Measurements from ENCODE around the gene ZNF593. TPM values are rescaled to one million over a fixed set of nuclear protein-coding genes. Genes with fewer than 3 reads are reported as not detected.

ZNF593 gene
- total and polyA plus RNA-seq, 10 of the 15 experiments (the other 5 are each of a cell fraction or from before 2014, with no cell fraction given) = 7.7 to 156 (median 51.0) TPM

GRCh38 chr1:26189331-26189730, 19.6 kb downstream of the ZNF593 start (continued):
- TF ChIP-seq, protein P1, sequence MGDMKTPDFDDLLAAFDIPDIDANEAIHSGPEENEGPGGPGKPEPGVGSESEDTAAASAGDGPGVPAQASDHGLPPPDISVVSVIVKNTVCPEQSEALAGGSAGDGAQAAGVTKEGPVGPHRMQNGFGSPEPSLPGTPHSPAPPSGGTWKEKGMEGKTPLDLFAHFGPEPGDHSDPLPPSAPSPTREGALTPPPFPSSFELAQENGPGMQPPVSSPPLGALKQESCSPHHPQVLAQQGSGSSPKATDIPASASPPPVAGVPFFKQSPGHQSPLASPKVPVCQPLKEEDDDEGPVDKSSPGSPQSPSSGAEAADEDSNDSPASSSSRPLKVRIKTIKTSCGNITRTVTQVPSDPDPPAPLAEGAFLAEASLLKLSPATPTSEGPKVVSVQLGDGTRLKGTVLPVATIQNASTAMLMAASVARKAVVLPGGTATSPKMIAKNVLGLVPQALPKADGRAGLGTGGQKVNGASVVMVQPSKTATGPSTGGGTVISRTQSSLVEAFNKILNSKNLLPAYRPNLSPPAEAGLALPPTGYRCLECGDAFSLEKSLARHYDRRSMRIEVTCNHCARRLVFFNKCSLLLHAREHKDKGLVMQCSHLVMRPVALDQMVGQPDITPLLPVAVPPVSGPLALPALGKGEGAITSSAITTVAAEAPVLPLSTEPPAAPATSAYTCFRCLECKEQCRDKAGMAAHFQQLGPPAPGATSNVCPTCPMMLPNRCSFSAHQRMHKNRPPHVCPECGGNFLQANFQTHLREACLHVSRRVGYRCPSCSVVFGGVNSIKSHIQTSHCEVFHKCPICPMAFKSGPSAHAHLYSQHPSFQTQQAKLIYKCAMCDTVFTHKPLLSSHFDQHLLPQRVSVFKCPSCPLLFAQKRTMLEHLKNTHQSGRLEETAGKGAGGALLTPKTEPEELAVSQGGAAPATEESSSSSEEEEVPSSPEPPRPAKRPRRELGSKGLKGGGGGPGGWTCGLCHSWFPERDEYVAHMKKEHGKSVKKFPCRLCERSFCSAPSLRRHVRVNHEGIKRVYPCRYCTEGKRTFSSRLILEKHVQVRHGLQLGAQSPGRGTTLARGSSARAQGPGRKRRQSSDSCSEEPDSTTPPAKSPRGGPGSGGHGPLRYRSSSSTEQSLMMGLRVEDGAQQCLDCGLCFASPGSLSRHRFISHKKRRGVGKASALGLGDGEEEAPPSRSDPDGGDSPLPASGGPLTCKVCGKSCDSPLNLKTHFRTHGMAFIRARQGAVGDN (IDR thresholded peaks at IDR 0.05) = no peak
- no peak for TF ChIP-seq FOXM1 (IDR thresholded peaks at IDR 0.05; ENCODE audit: low read depth, low read length)
- no peak for TF ChIP-seq IKZF1 (conservative IDR thresholded peaks at IDR 0.05)
- TF ChIP-seq BCL11A (IDR thresholded peaks at IDR 0.05; ENCODE audit: low read depth, low read length) = no peak
- peak; percentile 63; the same call in 1 of the 2 replicates for TF ChIP-seq NR2C1 (IDR thresholded peaks at IDR 0.05)
- TF ChIP-seq PML (IDR thresholded peaks at IDR 0.05; ENCODE audit: low read length) = no peak
- TF ChIP-seq, protein P2, sequence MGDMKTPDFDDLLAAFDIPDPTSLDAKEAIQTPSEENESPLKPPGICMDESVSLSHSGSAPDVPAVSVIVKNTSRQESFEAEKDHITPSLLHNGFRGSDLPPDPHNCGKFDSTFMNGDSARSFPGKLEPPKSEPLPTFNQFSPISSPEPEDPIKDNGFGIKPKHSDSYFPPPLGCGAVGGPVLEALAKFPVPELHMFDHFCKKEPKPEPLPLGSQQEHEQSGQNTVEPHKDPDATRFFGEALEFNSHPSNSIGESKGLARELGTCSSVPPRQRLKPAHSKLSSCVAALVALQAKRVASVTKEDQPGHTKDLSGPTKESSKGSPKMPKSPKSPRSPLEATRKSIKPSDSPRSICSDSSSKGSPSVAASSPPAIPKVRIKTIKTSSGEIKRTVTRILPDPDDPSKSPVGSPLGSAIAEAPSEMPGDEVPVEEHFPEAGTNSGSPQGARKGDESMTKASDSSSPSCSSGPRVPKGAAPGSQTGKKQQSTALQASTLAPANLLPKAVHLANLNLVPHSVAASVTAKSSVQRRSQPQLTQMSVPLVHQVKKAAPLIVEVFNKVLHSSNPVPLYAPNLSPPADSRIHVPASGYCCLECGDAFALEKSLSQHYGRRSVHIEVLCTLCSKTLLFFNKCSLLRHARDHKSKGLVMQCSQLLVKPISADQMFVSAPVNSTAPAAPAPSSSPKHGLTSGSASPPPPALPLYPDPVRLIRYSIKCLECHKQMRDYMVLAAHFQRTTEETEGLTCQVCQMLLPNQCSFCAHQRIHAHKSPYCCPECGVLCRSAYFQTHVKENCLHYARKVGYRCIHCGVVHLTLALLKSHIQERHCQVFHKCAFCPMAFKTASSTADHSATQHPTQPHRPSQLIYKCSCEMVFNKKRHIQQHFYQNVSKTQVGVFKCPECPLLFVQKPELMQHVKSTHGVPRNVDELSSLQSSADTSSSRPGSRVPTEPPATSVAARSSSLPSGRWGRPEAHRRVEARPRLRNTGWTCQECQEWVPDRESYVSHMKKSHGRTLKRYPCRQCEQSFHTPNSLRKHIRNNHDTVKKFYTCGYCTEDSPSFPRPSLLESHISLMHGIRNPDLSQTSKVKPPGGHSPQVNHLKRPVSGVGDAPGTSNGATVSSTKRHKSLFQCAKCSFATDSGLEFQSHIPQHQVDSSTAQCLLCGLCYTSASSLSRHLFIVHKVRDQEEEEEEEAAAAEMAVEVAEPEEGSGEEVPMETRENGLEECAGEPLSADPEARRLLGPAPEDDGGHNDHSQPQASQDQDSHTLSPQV (IDR thresholded peaks at IDR 0.05) = no peak
